Fibroblast of skin of abdomen (primary cell): Measurements from ENCODE around the gene OGFOD2.

Experiments used
- DNase-seq: peaks from one replicate; pipeline ENCODE4 v3.0.0-alpha.2; 2013

OGFOD2 gene

DNA sequence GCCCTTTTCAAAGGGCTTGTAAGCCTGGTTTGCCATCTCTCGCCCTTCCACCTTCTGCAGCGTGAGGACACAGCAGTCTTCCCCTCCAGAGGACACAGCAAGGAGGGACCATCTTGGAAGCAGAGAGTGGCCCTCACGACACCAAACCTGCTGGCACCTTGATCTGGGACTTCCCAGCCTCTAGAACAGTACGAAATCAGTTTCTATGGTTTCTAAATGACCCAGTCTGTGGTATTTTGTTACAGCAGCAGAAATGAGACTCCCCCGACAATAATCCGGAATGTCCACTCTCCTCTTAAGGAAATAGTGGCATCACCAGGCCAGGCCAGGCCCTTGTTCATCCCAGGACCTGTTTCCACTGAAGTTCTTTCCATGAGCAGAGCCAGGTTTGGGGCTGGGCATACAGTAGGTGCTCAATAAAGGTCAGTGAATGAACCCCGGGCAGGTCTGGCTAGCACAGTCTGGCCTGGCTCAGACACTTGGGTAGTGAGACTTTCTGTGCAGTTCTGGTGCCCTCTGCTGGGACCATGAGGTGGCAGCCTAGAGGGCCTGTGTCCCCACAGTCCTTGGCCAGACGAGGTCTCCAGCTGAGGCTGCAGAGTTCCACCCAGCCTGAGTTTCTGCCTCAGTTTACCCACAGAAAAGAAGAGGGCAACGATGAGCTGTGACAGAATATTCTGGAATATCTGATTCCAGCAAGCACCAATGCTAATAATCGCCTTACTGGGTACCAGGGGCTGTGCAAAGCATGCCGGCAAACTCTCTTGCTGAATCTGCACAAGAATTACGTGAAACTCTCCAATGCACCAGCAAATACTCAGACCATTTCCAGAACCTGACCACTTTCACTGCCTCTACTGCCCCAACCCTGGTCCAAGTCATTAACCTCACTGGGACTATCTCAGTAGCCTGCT is 22.8 kb upstream of the OGFOD2 start:
- DNase-seq = peak; percentile 65

DNA sequence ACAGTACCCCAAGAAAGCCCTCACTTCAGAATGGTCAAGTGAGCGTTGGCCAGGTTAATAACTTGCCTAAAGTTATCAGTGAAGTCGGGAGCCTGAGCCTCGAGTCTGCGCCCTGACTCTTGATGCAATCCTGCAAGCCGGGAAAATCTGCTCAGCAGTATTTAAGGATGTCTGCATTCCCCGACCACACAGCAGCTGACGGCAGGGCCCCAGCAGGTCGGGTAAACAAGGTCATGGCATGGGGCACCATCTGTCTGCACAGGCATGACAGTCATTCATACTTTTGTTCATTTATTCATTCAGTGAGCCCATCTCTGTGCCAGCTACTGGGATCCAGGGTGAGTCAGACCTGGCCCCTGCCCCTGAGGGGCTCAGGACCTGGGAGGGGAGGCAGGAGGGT is 19.9 kb upstream of the OGFOD2 start:
- DNase-seq = no peak

DNA sequence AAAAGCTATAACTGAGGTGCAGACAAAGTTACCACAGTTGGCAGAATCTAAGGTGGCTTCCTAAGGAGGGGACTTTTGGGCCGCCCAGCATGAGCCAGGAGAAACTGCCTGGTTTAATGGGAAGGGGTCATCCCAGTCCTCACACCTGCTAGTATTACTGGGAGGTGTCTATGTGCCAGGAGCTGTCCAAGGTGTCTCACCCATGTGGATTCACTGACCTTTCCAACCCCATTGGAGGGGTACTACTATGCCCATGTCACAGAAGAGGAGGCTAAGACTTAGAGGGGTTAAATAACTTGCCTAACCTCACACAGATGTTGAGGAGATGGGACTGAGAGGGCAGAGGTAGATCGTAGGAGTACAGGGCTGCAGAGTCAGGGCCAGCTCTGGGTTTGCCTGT is 19.0 kb upstream of the OGFOD2 start:
- DNase-seq = no peak

- no peak for DNase-seq
Observed at GRCh38 chr12:122958198-122958888, 16.7 kb upstream of the OGFOD2 start.

DNA sequence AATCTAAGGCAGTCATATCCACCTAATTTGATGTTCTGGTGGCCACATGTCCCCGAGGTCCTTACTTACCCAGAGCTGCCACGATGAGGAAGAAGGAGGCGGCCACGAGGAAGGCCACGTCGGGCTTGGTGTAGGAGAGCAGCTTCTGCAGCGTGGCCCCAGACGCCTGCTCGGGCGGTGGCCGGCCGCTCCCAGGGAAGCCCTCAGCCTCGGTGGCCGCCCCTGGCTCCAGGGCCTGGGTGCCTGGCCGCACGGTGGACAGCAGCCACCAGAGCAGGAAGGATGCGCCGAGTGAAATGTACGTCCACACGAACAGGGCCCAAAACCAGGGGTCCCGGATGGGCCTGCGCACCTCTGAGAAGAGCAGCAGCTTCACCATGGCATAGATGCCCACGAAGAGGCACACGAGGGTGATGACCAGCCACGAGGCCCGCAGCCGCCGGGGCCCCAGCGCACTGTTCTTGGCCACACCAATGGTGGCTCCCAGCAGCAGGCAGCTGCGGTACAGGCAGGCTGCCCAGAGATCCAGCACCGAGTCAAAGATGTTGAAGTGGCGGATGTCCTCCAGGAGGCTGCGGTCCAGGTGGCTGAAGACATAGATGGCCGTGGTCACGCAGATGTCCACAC is 15.4 kb upstream of the OGFOD2 start:
- DNase-seq = no peak

DNA sequence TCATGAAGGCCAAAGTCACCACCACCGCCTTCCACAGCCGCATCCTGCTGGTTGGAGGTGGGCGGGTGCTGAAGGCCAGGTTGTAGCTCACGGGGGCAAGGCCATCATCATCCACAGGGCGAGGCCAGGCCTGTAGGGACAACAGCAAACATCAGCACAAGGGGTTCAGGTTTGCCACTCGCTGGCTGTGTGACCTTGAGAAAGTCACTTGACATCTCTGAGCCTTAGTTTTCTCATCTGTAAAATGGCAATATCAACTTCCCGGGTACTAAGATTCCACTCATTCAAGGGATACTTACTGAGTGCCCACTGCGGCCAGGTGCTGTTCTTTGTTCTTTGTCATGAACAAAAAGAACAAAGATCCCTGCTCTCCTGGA is 14.9 kb upstream of the OGFOD2 start:
- DNase-seq = no peak

- no peak for DNase-seq
Observed at GRCh38 chr12:122961531-122962329, 13.3 kb upstream of the OGFOD2 start.

DNA sequence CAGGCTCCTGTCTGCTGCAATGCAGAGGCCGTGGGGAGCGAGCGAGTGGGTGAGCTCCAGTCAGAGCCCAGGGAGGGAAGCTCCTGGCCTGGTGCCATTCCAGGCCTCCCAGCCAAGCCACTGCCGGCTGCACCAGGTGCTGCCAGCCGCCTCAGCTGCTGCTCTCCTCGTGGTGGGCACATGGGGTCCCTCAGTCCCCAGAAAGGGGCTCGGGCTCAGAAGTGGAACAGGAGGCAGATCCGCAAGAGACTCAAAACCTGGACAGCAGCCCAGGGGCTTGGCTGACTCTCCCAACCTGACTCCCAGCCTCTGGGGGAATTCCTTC is 11.1 kb upstream of the OGFOD2 start:
- no peak for DNase-seq

DNA sequence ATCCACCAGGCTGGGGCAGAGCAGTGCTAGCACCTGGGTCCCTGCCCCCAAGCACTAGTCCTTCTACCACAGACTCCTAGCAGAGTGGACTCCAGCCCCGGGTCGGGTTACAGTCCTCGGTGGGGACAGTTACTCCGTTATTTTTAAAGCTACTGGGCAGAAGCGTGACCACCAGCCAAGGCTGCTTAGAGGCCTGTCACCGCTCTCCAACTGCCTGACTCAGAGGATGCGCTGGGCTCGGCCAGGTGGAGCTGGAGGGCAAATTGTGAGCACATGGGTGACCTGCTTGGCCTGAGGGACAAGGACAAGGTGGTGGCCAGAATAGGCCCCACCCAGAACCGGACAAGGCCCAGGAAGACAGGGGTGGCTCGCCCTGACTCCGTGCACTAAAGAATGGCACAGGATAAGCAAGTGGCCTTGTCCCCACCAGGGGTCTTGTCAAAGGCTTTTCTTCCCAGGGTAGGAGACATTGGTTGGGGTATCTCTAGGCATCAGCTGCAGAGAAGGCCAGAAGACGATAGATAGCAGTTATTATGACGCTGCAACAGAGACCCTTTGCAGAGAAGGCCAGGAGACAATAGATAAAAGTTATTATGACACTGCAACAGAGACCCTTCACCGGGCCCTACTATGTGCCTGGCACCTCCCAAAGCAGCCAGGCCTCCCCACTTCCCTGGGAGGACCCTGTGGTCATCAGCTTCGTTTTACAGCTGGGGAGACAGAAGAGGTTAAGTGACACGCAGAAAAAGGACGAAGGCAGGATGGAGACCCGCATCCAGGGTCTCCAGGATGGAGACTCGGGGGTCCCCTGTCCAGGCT is 10.4 kb upstream of the OGFOD2 start:
- DNase-seq = no peak

DNA sequence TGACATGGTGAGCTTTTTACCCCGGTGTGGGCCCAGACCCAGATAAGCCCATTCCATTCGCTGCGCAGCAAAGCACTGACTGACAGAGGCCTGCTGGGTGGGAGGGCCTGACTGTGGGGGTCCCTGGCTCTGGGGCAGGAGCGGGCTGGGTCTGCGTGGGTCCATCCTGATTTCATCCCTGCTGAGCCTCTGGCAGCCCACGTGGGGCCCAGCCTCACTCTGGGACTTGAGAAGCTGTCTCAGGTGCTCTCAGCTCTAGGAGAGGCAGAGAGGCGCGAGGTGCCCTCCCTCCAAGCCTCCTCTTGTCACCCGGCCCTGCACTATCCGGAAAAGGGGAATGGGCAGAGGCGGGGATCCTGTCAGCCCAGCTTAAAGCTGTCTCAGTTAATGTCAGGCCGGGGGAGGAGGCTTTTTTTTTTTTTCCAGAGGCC is 9.7 kb upstream of the OGFOD2 start:
- DNase-seq = no peak

DNA sequence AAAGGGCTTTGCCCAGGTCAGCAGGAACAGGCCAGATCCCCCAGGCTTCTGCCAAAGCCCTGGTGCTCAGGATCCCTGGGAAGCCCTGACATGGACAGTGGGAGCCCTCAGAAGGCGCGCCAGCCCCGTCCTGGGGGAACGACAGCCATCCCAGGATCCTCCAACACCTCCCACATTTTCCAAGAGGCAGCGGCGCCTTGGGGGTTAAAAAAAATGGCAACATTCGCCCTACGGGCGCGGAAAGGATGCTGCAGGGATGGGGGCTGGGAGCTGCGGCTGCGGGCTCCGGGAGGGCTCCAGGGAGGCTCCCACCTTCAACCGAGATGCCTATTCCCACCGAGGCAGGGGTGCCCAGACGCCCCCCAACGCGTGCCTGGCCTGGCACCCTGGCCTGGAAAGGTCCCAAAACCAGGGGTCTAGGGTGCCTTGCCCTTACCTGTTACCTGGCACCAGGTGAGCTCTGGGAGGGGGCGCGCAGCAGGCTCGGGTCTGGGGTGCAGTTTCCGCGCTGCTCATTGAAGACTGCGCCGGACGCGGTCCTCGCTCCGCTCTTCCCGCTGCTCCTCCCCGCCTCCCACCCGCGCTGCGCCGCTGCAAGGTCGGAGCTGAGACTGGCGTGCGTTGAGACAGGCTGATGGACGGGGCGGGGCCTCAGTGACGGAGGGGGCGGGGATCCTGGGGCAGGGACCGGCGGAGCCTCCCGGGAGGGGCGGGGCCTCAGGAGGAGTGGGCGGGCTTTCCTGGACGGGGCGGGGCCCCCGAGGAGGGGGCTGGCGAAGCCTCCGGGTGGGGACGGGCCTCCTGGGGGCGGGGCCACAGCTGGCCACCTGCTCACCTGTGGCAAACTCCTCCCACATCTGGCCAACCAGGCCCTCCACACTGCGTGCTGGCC is 8.9 kb upstream of the OGFOD2 start, which contains the start of gene ABCB9:
ABCB9 (minus strand) TSS at position 613 of the 892 bp plus-strand sequence. CDS start 6,228 bp downstream, outside the sequence.
- peak; percentile 89 for DNase-seq

GRCh38 chr12:122966743-122967550 is 8.1 kb upstream of the OGFOD2 start:
- DNase-seq = no peak

GRCh38 chr12:122968104-122968503 is 6.9 kb upstream of the OGFOD2 start:
- no peak for DNase-seq

- no peak for DNase-seq
Observed at GRCh38 chr12:122969676-122970075, 5.4 kb upstream of the OGFOD2 start.

DNA sequence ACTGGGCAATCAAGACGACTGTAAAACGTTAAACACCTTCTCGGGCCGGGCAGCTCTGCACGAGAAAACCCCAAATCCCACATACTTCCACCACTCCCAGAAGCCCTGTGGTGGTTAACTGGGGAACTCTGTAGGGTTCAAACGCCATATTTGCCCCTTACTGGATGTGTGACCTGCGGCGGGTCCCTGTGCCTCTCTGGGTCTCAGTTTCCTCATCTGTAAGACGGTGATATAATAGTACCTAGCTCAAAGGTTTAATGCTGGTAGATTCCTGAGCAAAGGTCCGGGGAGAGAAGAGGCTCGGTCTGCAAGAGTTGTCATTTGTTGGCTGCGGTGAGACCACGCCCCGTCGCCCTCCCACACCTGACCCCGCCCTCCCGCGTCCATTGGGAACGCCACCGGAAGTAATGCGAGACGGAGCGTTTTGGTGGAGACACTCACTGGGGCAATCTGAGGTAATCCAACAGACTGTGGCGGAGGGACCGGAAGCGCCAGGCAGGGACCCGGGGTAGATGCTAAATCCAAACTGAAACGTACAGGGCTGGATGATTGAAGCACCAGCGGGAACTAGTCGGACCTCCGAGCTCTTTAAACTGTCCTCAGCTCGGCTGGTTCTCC is 661 bp upstream of the OGFOD2 start:
- DNase-seq = peak; percentile 98

DNA sequence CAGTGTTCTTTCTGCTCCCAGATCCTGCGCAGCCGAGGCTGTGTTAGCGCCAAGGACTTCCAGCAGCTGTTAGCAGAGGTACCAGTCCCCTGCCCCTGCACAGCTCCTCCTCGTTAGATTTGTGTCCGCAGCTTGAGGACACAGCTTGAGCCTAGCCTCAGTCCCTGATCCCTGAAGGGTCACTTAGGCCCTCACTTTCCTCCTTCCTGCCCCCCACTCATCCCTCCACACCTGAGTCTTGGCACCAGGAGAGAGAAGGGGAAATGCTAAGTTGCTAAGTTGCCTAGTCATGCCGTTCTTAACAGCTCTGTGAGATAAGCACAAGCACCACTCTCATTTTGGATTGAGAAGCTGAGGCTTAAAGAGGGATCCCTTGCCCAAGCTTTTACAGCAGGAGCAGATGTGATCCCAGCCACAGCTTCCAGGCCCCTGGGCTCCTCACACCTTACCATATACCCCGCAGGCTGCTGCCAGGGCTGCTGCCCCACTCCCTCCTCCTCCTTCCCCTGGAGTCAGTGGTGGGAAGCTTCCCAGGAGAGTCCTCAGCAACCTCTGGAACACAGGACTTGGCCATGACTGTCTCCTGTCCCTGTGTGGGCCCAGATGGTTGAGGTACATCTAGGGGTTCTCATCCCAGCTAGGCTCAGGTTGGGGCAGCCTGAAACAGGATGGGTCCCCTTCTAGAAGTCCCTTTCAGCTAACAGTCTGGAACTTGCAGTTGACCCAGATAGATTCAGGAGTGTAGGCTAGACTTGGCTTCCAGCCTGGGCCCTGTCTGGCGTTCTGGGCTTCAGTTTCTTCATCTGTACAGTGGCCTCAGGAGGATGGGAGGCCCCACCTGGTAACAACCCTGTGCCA is 975 bp downstream of the OGFOD2 start:
- no peak for DNase-seq

GRCh38 chr12:122976648-122976975 is 1.6 kb downstream of the OGFOD2 start:
- no peak for DNase-seq

GRCh38 chr12:122977153-122977552 is 2.1 kb downstream of the OGFOD2 start:
- no peak for DNase-seq
